Measurements from ENCODE around the gene C1orf232. TPM values are rescaled to one million over a fixed set of nuclear protein-coding genes. Genes with fewer than 3 reads are reported as not detected.

C1orf232 gene
- total and polyA plus RNA-seq, 9 of the 15 experiments (the other 6 are each of a cell fraction or from before 2014, with no cell fraction given) = not detected

DNA sequence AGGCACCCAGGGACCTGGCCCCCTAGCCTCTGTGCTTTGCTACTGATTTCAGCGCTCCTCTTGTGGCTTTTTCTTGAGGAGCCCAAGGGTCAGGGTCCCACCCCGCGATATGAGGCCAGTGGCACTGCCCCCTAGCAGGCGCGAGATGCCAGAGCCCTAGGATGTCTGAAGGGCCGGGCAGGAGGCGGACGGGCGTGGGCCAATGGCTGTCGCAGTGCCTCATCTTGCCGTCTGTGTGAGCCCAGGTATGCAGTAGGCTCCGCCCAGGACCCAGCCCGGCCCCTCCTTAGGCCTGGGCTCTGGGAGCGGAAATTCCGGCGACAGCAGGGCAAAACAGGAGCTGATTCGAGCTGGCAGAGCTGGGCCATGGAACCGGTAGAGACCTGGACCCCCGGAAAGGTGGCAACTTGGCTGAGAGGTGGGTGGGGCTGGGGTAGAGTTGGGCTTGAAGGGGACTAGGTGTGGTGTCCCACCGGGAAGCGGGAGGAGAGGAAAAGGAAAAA lies 8.5 kb upstream of the C1orf232 start, which contains the start of gene CNKSR1:
Gene CNKSR1, plus strand, starts transcription at position 310 of the 503 bp plus-strand sequence. Its CDS starts 57 bp downstream, at position 367.
- Histone ChIP-seq H3K9me1 (ENCODE audit: control insufficient read depth, insufficient read depth, low read length) (no peaks in the 10 kb centered on the region), H3K9ac (ENCODE audit: insufficient read depth in 1 of 2, low read depth in 2 of 2, low read length in 2 of 2) (peak within 1 kb of the TSS in 1 of 2 experiments; percentile 87; a peak in 2 of 4 replicates), H3K4me3 (no peak within 1 kb of the TSS), H3K9me3 (replicated peaks; ENCODE audit: control insufficient read depth, insufficient read depth, low read depth, low read length) (no peaks in the 10 kb centered on the region), H4K20me1 (replicated peaks; ENCODE audit: control insufficient read depth, insufficient read depth, low read length) (no peaks in the 10 kb centered on the region), H3K79me2 (ENCODE audit: control insufficient read depth, insufficient read depth, low read length) (no peaks in the 10 kb centered on the region), H3K27ac (ENCODE audit: extremely low read depth, low read depth, low read length) (no peak within 1 kb of the TSS), H3K4me2 (ENCODE audit: insufficient read depth, low read length) (no peak within 1 kb of the TSS), H3K27me3 (ENCODE audit: control insufficient read depth in 2 of 2, insufficient read depth in 2 of 2, low read length in 2 of 2) (no peaks in the 10 kb centered on the region), H2AFZ (ENCODE audit: low read depth, low read length) (no peak within 1 kb of the TSS; the same call in 1 of the 2 replicates), H3K4me1 (replicated peaks in 1 of 2; ENCODE audit: control insufficient read depth in 2 of 2, insufficient read depth in 2 of 2, low read length in 2 of 2) (peaks cover 23 to 30% of the 10 kb centered on the region in 2 experiments), H3K36me3 (ENCODE audit: control insufficient read depth, insufficient read depth, low read length) (no peaks in the 10 kb centered on the region; the same call in 2 of the 3 replicates)
- TF ChIP-seq, protein P1, sequence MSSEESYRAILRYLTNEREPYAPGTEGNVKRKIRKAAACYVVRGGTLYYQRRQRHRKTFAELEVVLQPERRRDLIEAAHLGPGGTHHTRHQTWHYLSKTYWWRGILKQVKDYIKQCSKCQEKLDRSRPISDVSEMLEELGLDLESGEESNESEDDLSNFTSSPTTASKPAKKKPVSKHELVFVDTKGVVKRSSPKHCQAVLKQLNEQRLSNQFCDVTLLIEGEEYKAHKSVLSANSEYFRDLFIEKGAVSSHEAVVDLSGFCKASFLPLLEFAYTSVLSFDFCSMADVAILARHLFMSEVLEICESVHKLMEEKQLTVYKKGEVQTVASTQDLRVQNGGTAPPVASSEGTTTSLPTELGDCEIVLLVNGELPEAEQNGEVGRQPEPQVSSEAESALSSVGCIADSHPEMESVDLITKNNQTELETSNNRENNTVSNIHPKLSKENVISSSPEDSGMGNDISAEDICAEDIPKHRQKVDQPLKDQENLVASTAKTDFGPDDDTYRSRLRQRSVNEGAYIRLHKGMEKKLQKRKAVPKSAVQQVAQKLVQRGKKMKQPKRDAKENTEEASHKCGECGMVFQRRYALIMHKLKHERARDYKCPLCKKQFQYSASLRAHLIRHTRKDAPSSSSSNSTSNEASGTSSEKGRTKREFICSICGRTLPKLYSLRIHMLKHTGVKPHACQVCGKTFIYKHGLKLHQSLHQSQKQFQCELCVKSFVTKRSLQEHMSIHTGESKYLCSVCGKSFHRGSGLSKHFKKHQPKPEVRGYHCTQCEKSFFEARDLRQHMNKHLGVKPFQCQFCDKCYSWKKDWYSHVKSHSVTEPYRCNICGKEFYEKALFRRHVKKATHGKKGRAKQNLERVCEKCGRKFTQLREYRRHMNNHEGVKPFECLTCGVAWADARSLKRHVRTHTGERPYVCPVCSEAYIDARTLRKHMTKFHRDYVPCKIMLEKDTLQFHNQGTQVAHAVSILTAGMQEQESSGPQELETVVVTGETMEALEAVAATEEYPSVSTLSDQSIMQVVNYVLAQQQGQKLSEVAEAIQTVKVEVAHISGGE (CRISPR knock-in tag; IDR thresholded peaks at IDR 0.05) = no peak
- TF ChIP-seq CBFA2T2 (conservative IDR thresholded peaks at IDR 0.05) = no peak
- TF ChIP-seq KLF13 (tag; IDR thresholded peaks at IDR 0.05; ENCODE audit: borderline replicate concordance, low read depth) = no peak
- TF ChIP-seq BRCA1 (IDR thresholded peaks at IDR 0.05) = no peak
- TF ChIP-seq BRCA1 (CRISPR knock-in tag; IDR thresholded peaks at IDR 0.05) = 0 out of 2 replicates have a peak, but pooled peaks have one; percentile 42
- no peak for TF ChIP-seq ZNF436 (CRISPR knock-in tag; IDR thresholded peaks at IDR 0.05)
- TF ChIP-seq TFAP4 (CRISPR knock-in tag; IDR thresholded peaks at IDR 0.05; ENCODE audit: borderline replicate concordance) = 0 out of 2 replicates have a peak, but pooled peaks have one; percentile 7
- no peak for TF ChIP-seq ZNF197 (CRISPR knock-in tag; IDR thresholded peaks at IDR 0.05; ENCODE audit: low read depth)
- TF ChIP-seq ZC3H4 (CRISPR knock-in tag; IDR thresholded peaks at IDR 0.05; ENCODE audit: borderline replicate concordance) = 0 out of 2 replicates have a peak, but pooled peaks have one; percentile 21
- in situ Hi-C loops (cut with MboI) = no loop called here
- POLR2A ChIA-PET = interaction anchor here (0.6 to 1.8 kb wide), 5 partner anchors 7 to 70 kb away, joined by 3 to 7 read pairs (median 4); partner anchors contain the start of gene ZNF593
- FAIRE-seq = no peak
- CTCF ChIA-PET (ENCODE audit: low intra/inter-chr PET ratio) = no interaction called here
- no TSS peak for BruUV-seq (replicated peaks)
- DNase-seq (ENCODE audit: extremely low read depth in 1 of 4, low spot score in 3 of 4) = no peak
- no peak for ATAC-seq
- intact Hi-C loops (cut with micrococcal nuclease) = loop anchor here (10.0 kb wide), 1 partner anchor 208 kb away; no protein-coding TSS in a partner anchor
- WGBS (ENCODE audit: insufficient coverage, low coverage, missing lambda C conversion rate) = 83% methylated on average over 21 of the region's 21 CpGs
